Peyer's patch (tissue), 4 donors: Measurements from ENCODE around the gene NGEF.

Experiments
- CTCF ChIP-seq, 6 experiments: fragments of 450-650 bp in 4 of 6; fragments of 200-600 bp in 2 of 6; sonication (generic) in 1 of 6; IDR thresholded peaks; one replicate each; pipeline ENCODE4 v1.5.1; 2017 to 2019; ENCODE audit warnings: antibody characterized with exemption in 6 of 6, mild to moderate bottlenecking in 3 of 6, moderate library complexity in 1 of 6
- POLR2A ChIP-seq, 2 donors: fragments of 450-650 bp; IDR thresholded peaks; one replicate each; pipeline ENCODE4 v1.5.1; 2017; ENCODE audit warnings: antibody characterized with exemption in 2 of 2, mild to moderate bottlenecking in 2 of 2, moderate library complexity in 2 of 2

GRCh38 chr2:232920760-232921159, 92.3 kb downstream of the NGEF start:
- TF ChIP-seq CTCF (IDR thresholded peaks at IDR 0.05) (no peak), POLR2A (IDR thresholded peaks at IDR 0.05) (no peak)
